ENCODE data around the gene SECTM1. TPM values are rescaled to one million over a fixed set of nuclear protein-coding genes. Genes with fewer than 3 reads are reported as not detected.

Gene SECTM1
- total RNA-seq, 1 donor = 34.2 TPM

DNA sequence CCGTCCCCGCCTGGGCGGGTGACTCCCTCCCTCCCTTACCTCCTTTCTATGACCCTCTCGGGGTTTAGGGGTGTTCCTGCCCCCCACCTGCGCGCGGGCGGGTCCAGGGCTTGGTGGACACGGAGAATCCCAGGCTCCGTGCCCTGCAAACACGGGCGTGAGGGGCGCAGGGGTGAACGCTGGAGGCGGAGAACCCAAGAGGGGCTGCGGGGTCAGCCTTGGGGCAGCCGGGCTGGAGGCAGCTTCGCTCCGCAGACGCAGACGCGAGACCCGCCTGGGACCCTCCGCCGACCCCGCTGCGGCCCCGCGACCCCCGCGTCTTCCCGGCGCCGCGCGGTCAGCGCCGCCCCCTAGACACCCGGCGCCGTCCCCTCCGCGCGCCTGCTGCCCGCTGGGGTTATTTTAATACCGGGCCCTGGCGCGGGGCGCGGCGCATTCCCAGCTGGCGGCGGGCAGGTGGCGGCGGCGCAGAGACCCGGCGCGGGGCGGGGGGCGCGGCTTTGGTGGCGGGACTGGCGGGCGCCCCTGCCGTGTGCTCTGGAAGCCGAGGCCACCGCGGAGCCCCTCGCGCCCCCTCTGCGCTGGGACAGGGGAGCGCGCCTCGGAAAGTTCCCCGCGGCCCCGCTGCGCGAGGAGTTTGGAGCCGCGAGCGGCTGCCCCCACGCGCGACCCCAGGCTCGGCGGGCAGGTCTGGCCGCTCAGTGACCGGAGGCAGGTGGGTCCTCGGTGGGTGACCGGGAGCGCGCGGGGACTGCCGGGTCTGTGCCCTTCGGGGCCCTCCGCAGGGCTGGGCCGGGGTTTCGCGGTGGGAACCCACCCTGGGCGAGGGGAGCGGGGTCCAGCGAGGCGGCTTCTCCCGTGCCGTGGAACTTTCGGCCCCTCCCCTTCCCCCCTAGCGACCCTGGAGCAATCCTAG is 38.0 kb upstream of the SECTM1 start, which contains the start of gene UTS2R:
Gene UTS2R (plus strand): TSS at position 433 of the 916 bp plus-strand sequence. CDS start 2,560 bp downstream, outside the sequence.
- DNase-seq (ENCODE audit: low read depth) = no peak
- H3K4me3 ChIP-seq (ENCODE audit: low read depth, low read length) = peak within 1 kb of the TSS; percentile 48
- no peak for TF ChIP-seq CTCF (IDR thresholded peaks at IDR 0.05; ENCODE audit: insufficient read depth, low read length)

GRCh38 chr17:82370471-82371332 is 37.1 kb upstream of the SECTM1 start:
- DNase-seq (ENCODE audit: low read depth) = peak; percentile 7
- peak overlapping the region; percentile 48 for H3K4me3 ChIP-seq (ENCODE audit: low read depth, low read length)
- TF ChIP-seq CTCF (IDR thresholded peaks at IDR 0.05; ENCODE audit: insufficient read depth, low read length) = no peak

DNA sequence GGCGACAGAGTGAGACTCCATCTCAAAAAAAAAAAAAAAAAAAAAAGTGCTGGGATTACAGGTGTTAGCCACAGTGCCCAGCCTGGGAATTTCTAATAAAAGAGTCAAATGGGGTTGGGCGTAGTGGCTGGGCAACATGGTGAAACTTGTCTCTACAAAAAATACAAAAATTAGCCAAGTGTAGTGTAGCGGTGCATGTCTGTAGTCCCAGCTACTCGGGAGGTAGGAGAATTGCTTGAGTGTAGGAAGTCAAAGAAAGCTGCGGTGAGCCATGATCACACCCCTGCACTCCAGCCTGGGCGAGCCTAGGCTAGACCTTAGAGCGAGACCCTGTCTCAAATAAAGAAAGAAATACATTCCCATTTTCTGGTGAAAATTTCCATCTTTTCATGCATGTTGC is 35.6 kb upstream of the SECTM1 start:
- no peak overlapping the region for H3K4me3 ChIP-seq (ENCODE audit: low read depth, low read length)
- TF ChIP-seq CTCF (IDR thresholded peaks at IDR 0.05; ENCODE audit: insufficient read depth, low read length) = no peak
- DNase-seq (ENCODE audit: low read depth) = no peak

GRCh38 chr17:82367724-82368524 is 34.4 kb upstream of the SECTM1 start:
- no peak for TF ChIP-seq CTCF (IDR thresholded peaks at IDR 0.05; ENCODE audit: insufficient read depth, low read length)
- no peak for DNase-seq (ENCODE audit: low read depth)
- no peak overlapping the region for H3K4me3 ChIP-seq (ENCODE audit: low read depth, low read length)

GRCh38 chr17:82366749-82367148 is 33.2 kb upstream of the SECTM1 start:
- DNase-seq (ENCODE audit: low read depth) = no peak

More at GRCh38 chr17:82366749-82367148, 33.2 kb upstream of the SECTM1 start:
- no peak overlapping the region for H3K4me3 ChIP-seq (ENCODE audit: low read depth, low read length)
- TF ChIP-seq CTCF (IDR thresholded peaks at IDR 0.05; ENCODE audit: insufficient read depth, low read length) = no peak

Measured in fibroblast of the aortic adventitia (primary cell).